Left lung (tissue), 10 donors: ENCODE results near the gene CPNE8. TPM values are rescaled to one million over a fixed set of nuclear protein-coding genes. Genes with fewer than 3 reads are reported as not detected.
A peak's percentile ranks its signal among the peaks of the same experiment; 100 is the strongest.

ENCODE experiments used
- ATAC-seq: fragments of 200-7000 bp; cut with Tn5 transposase; one replicate; pipeline ENCODE4 v1.9.1; 2020; ENCODE audit warnings: moderate library complexity
- DNase-seq, 4 donors: peaks; one replicate each; pipeline ENCODE4 v3.0.0-alpha.2; 2013 to 2020
- H3K27ac ChIP-seq, 2 donors: fragments of 200-600 bp; sonication (generic) in 1 of 2; one replicate each; pipeline versions ENCODE4 v1.5.0 to v1.8.0; 2020 to 2021
- H3K27me3 ChIP-seq, 2 donors: fragments of 200-600 bp; sonication (generic) in 1 of 2; one replicate each; pipeline versions ENCODE4 v1.5.0 to v1.8.0; 2020 to 2021
- H3K36me3 ChIP-seq, 2 donors: fragments of 200-600 bp; sonication (generic) in 1 of 2; one replicate each; pipeline versions ENCODE4 v1.5.0 to v1.8.0; 2020 to 2021
- H3K4me1 ChIP-seq, 2 donors: fragments of 200-600 bp; one replicate each; pipeline ENCODE4 v1.8.0; 2021
- H3K4me3 ChIP-seq, 2 donors: fragments of 200-600 bp; sonication (generic) in 1 of 2; one replicate each; pipeline versions ENCODE4 v1.5.0 to v1.8.0; 2020 to 2021; ENCODE audit warnings: mild to moderate bottlenecking in 1 of 2
- H3K9me3 ChIP-seq, 2 donors: fragments of 200-600 bp; sonication (generic) in 1 of 2; one replicate each; pipeline versions ENCODE4 v1.5.0 to v1.8.0; 2020 to 2021
- CTCF ChIP-seq, 2 donors: fragments of 200-600 bp; sonication (generic) in 1 of 2; IDR thresholded peaks; one replicate each; pipeline versions ENCODE4 v1.5.0 to v1.8.0; 2021; ENCODE audit warnings: antibody characterized with exemption in 2 of 2
- intact Hi-C, 2 donors: fragments of 100-400 bp; cut with DNase I; formaldehyde crosslinking; loops; one replicate each; pipeline versions ENCODE4 v1.11.2 to v1.14.2; 2022
- polyA plus RNA-seq, 6 donors: library from polyadenylated mRNA; unstranded; fragments of 120-200 nt; gene quantifications; one replicate each; pipeline ENCODE4 v1.2.1, GENCODE V29; 2013; ENCODE audit not compliant: insufficient read length in 6 of 6
- total RNA-seq, 2 donors: library from RNA; stranded (reverse); fragmentation: NEBNext Ultra II Directional; extraction: Animal tissue kit (Norgen Biotek cat#: 25700); gene quantifications; one replicate each; pipeline ENCODE4 v1.2.1, GENCODE V29; 2021
- donor health status: DM: no; HTN: yes; CAD: no.
- donor health status: DM: no; HTN: no; CAD: no.

The CPNE8 gene
- total and polyA plus RNA-seq, 8 donors, result 6.4 to 25.8 (median 9.3) TPM

GRCh38 chr12:38669530-38669929 is 235.9 kb downstream of the CPNE8 start:
- Histone ChIP-seq H3K4me3 (no peak overlapping the region), H3K9me3 (no peaks in the 10 kb centered on the region), H3K4me1 (no peaks in the 10 kb centered on the region), H3K27me3 (no peaks in the 10 kb centered on the region), H3K27ac (no peak overlapping the region), H3K36me3 (peaks cover 0 to 22% of the 10 kb centered on the region in 2 donors)
- no peak for TF ChIP-seq CTCF (IDR thresholded peaks at IDR 0.05)
- ATAC-seq (no peak), DNase-seq (no peak)
- intact Hi-C loops, result no loop called here

- H3K36me3 ChIP-seq, result peaks cover 0 to 19% of the 10 kb centered on the region in 2 donors
- no peak for TF ChIP-seq CTCF (IDR thresholded peaks at IDR 0.05)
- intact Hi-C loops, result no loop called here
- H3K9me3 ChIP-seq, result no peaks in the 10 kb centered on the region
- DNase-seq (no peak), ATAC-seq (no peak)
- H3K4me1 ChIP-seq, result no peaks in the 10 kb centered on the region
- no peaks in the 10 kb centered on the region for H3K27me3 ChIP-seq
- no peak overlapping the region for H3K4me3 ChIP-seq
- no peak overlapping the region for H3K27ac ChIP-seq
Observed at GRCh38 chr12:38669081-38669480, 236.3 kb downstream of the CPNE8 start.

- Histone ChIP-seq H3K27me3 (no peaks in the 10 kb centered on the region), H3K4me3 (no peak overlapping the region), H3K36me3 (peaks cover 0 to 7% of the 10 kb centered on the region in 2 donors), H3K27ac (no peak overlapping the region), H3K9me3 (peaks cover 4 to 13% of the 10 kb centered on the region in 2 donors), H3K4me1 (no peaks in the 10 kb centered on the region)
- intact Hi-C loops, result no loop called here
- TF ChIP-seq CTCF (IDR thresholded peaks at IDR 0.05), result no peak
- DNase-seq (no peak), ATAC-seq (no peak)
Observed at GRCh38 chr12:38666425-38666824, 239.0 kb downstream of the CPNE8 start.

- ATAC-seq, result peak; percentile 71
Observed at GRCh38 chr12:38664661-38665269, 240.6 kb downstream of the CPNE8 start.

GRCh38 chr12:38662829-38663228 is 242.6 kb downstream of the CPNE8 start:
- H3K9me3 ChIP-seq, result peaks cover 4 to 21% of the 10 kb centered on the region in 2 donors
- no peak overlapping the region for H3K27ac ChIP-seq
- H3K36me3 ChIP-seq, result peaks cover 0 to 4% of the 10 kb centered on the region in 2 donors
- H3K4me3 ChIP-seq, result no peak overlapping the region
- DNase-seq, result no peak
- no peaks in the 10 kb centered on the region for H3K4me1 ChIP-seq
- H3K27me3 ChIP-seq, result no peaks in the 10 kb centered on the region
- ATAC-seq, result no peak
- intact Hi-C loops, result no loop called here
- TF ChIP-seq CTCF (IDR thresholded peaks at IDR 0.05), result no peak

More at GRCh38 chr12:38664661-38665269, 240.6 kb downstream of the CPNE8 start:
- Histone ChIP-seq H3K4me3 (no peak overlapping the region), H3K36me3 (peaks cover 0 to 7% of the 10 kb centered on the region in 2 donors), H3K27me3 (no peaks in the 10 kb centered on the region), H3K9me3 (peaks cover 4 to 18% of the 10 kb centered on the region in 2 donors), H3K4me1 (no peaks in the 10 kb centered on the region), H3K27ac (no peak overlapping the region)
- peak in 1 of 2 donors; percentile 32 for TF ChIP-seq CTCF (IDR thresholded peaks at IDR 0.05)
- DNase-seq, result no peak
- intact Hi-C loops, result no loop called here
